K562 (cell line): Measurements from ENCODE around the gene SECISBP2. TPM values are rescaled to one million over a fixed set of nuclear protein-coding genes. Genes with fewer than 3 reads are reported as not detected.

Source experiments
- ASH1L ChIP-seq: fragments of 450-650 bp; IDR thresholded peaks from 2 replicates; pipeline ENCODE4 v1.6.1; 2018; ENCODE audit warnings: borderline replicate concordance, mild to moderate bottlenecking, low read depth; ENCODE audit not compliant: partially characterized antibody
- CLOCK ChIP-seq: fragments of 250-450 bp; sonication (Bioruptor Pico); IDR thresholded peaks from 2 replicates; pipeline ENCODE4 v1.4.0; 2020; ENCODE audit warnings: mild to moderate bottlenecking, moderate library complexity, borderline replicate concordance
- E2F5 ChIP-seq: sonication (generic); formaldehyde crosslinking; IDR thresholded peaks from 2 replicates; pipeline ENCODE4 v1.8.0; 2022; ENCODE audit warnings: mild to moderate bottlenecking, missing genetic modification reagents
- FUS ChIP-seq: fragments of 200-400 bp; formaldehyde crosslinking; optimal IDR thresholded peaks from 2 replicates; pipeline ENCODE3; 2017; ENCODE audit warnings: low read depth, low read length
- GTF2B ChIP-seq: IDR thresholded peaks from 2 replicates; pipeline ENCODE4 v1.6.1; 2011; ENCODE audit not compliant: insufficient read length; ENCODE audit errors: extremely low read depth
- NFE2 ChIP-seq: IDR thresholded peaks from 2 replicates; pipeline ENCODE4 v1.6.1; 2014; ENCODE audit warnings: antibody characterized with exemption, low read depth
- NR2F6 ChIP-seq: fragments of 450-650 bp; formaldehyde crosslinking; IDR thresholded peaks from 2 replicates; pipeline ENCODE4 v1.4.0; 2020; ENCODE audit warnings: mild to moderate bottlenecking
- POLR2AphosphoS5 ChIP-seq: IDR thresholded peaks from 2 replicates; pipeline ENCODE4 v1.6.1; 2011; ENCODE audit warnings: mild to moderate bottlenecking, low read depth, low read length, moderate library complexity; ENCODE audit not compliant: control insufficient read depth, insufficient read depth
- PRMT5 ChIP-seq: sonication (generic); formaldehyde crosslinking; IDR thresholded peaks from 2 replicates; pipeline ENCODE4 v1.5.0; 2020; ENCODE audit warnings: missing genetic modification reagents
- REST ChIP-seq, 2 experiments: fragments of 450-650 bp; formaldehyde crosslinking in 1 of 2; IDR thresholded peaks; 2 replicates each; pipeline versions ENCODE4 v1.4.0 to v1.6.1; 2014 to 2020; ENCODE audit warnings: mild to moderate bottlenecking in 2 of 2, borderline replicate concordance in 1 of 2, low read depth in 1 of 2
- ZBTB1 ChIP-seq: sonication (generic); formaldehyde crosslinking; IDR thresholded peaks from 2 replicates; pipeline ENCODE4 v1.8.1; 2023; ENCODE audit warnings: missing genetic modification reagents, low read depth, mild to moderate bottlenecking, borderline replicate concordance
- ZNF253 ChIP-seq: fragments of 250-450 bp; sonication (Bioruptor Pico); conservative IDR thresholded peaks from 2 replicates; pipeline ENCODE4 v1.6.1; 2021; ENCODE audit warnings: mild to moderate bottlenecking
- ZNF699 ChIP-seq: fragments of 250-450 bp; sonication (Bioruptor Pico); IDR thresholded peaks from 2 replicates; pipeline ENCODE4 v1.8.0; 2021; ENCODE audit warnings: mild to moderate bottlenecking, moderate library complexity; ENCODE audit not compliant: insufficient replicate concordance
- polyA plus RNA-seq, 8 experiments: library from polyadenylated mRNA; depleted of rRNA in 4 of 8; stranded (reverse) in 5 of 8; unstranded in 3 of 8; fragments of >200 nt; fragmentation: Nextera tagmentation in 2 of 8; fragmentation: Illumina TruSeq in 1 of 8; extraction: Ambion mirVana in 2 of 8; extraction: Trizol in 1 of 8; gene quantifications; 2 replicates each; pipeline versions ENCODE4 v1.2.1 to v1.2.3, GENCODE V29; 2011 to 2014; ENCODE audit warnings: inconsistent platforms in 1 of 8, missing spikeins in 1 of 8
- total RNA-seq, 7 experiments: library from RNA; depleted of rRNA in 6 of 7; stranded (reverse); fragments of >200 nt in 6 of 7; fragmentation: Illumina TruSeq in 2 of 7; extraction: Trizol in 2 of 7; gene quantifications; 2 replicates each; pipeline versions ENCODE4 v1.2.1 to v1.2.3, GENCODE V29; 2011 to 2021; ENCODE audit warnings: low replicate concordance in 1 of 7

The SECISBP2 gene
- total and polyA plus RNA-seq, 9 of the 15 experiments (the other 6 are each of a cell fraction or from before 2014, with no cell fraction given): 3.2 to 41.6 (median 26.1) TPM

GRCh38 chr9:89318123-89319014, at the start of gene SECISBP2 (continued):
- TF ChIP-seq GTF2B: no peak
- TF ChIP-seq CLOCK (CRISPR knock-in tag): no peak
- peak; percentile 77 for TF ChIP-seq POLR2AphosphoS5
- no peak; the same call in 1 of the 2 replicates for TF ChIP-seq E2F5 (CRISPR knock-in tag)
- TF ChIP-seq ASH1L: no peak
- TF ChIP-seq NR2F6 (CRISPR knock-in tag): no peak
- TF ChIP-seq ZNF253 (CRISPR knock-in tag): no peak
- no peak for TF ChIP-seq ZNF699 (CRISPR knock-in tag)
- TF ChIP-seq REST (IDR thresholded peaks at IDR 0.05; ENCODE audit: borderline replicate concordance): no peak
- no peak; the same call in 1 of the 2 replicates for TF ChIP-seq REST (CRISPR knock-in tag; IDR thresholded peaks at IDR 0.05; ENCODE audit: low read depth)
- TF ChIP-seq NFE2: peak; percentile 35; the same call in 1 of the 2 replicates
- no peak for TF ChIP-seq PRMT5 (CRISPR knock-in tag)
- TF ChIP-seq ZBTB1 (CRISPR knock-in tag): no peak
- peak; percentile 76 for TF ChIP-seq FUS
